HepG2 (cell line): ENCODE data around the gene EMILIN1. TPM values are rescaled to one million over a fixed set of nuclear protein-coding genes. Genes with fewer than 3 reads are reported as not detected.

Source experiments
- ATF3 ChIP-seq: sonication (generic); formaldehyde crosslinking; IDR thresholded peaks from 2 replicates; pipeline ENCODE4 v1.4.0; 2020; ENCODE audit warnings: missing genetic modification reagents
- BATF2 ChIP-seq: sonication (generic); formaldehyde crosslinking; IDR thresholded peaks from 2 replicates; pipeline ENCODE4 v1.8.0; 2022; ENCODE audit warnings: mild to moderate bottlenecking, missing genetic modification reagents, moderate library complexity
- HDAC6 ChIP-seq: fragments of 200-600 bp; sonication (generic); IDR thresholded peaks from 2 replicates; pipeline ENCODE4 v1.7.0; 2017; ENCODE audit warnings: mild to moderate bottlenecking, antibody characterized with exemption, low read length, low read depth
- JDP2 ChIP-seq: sonication (generic); formaldehyde crosslinking; IDR thresholded peaks from 2 replicates; pipeline ENCODE4 v1.8.1; 2022; ENCODE audit warnings: missing genetic modification reagents, borderline replicate concordance
- KLF13 ChIP-seq: sonication (generic); formaldehyde crosslinking; IDR thresholded peaks from 2 replicates; pipeline ENCODE4 v1.4.0; 2020; ENCODE audit warnings: mild to moderate bottlenecking, missing genetic modification reagents
- KLF9 ChIP-seq: IDR thresholded peaks from 2 replicates; pipeline ENCODE4 v1.6.1; 2016; ENCODE audit warnings: low read depth
- MAX ChIP-seq: IDR thresholded peaks from 2 replicates; pipeline ENCODE4 v1.6.1; 2012; ENCODE audit warnings: inconsistent platforms
- RBAK ChIP-seq: sonication (generic); formaldehyde crosslinking; IDR thresholded peaks from 2 replicates; pipeline ENCODE4 v1.5.1; 2020; ENCODE audit warnings: mild to moderate bottlenecking, missing genetic modification reagents
- TAF1 ChIP-seq: sonication (generic); formaldehyde crosslinking; IDR thresholded peaks from 2 replicates; pipeline ENCODE4 v1.4.0; 2020; ENCODE audit warnings: missing genetic modification reagents
- TFAP4 ChIP-seq: sonication (generic); IDR thresholded peaks from 2 replicates; pipeline ENCODE4 v1.6.1; 2016; ENCODE audit warnings: low read depth, borderline replicate concordance
- TSC22D2 ChIP-seq: sonication (generic); formaldehyde crosslinking; IDR thresholded peaks from 2 replicates; pipeline ENCODE4 v1.5.1; 2020; ENCODE audit warnings: missing genetic modification reagents, mild to moderate bottlenecking, borderline replicate concordance
- ZBED4 ChIP-seq: sonication (generic); formaldehyde crosslinking; IDR thresholded peaks from 2 replicates; pipeline ENCODE4 v1.4.0; 2020; ENCODE audit warnings: missing genetic modification reagents, borderline replicate concordance
- ZFP36L1 ChIP-seq: sonication (generic); formaldehyde crosslinking; IDR thresholded peaks from 2 replicates; pipeline ENCODE4 v1.8.0; 2022; ENCODE audit warnings: mild to moderate bottlenecking, missing genetic modification reagents, moderate library complexity
- ZNF136 ChIP-seq: sonication (generic); formaldehyde crosslinking; IDR thresholded peaks from 2 replicates; pipeline ENCODE4 v1.8.1; 2022; ENCODE audit warnings: low read depth, mild to moderate bottlenecking, moderate library complexity, missing genetic modification reagents
- ZNF24 ChIP-seq: fragments of 450-650 bp; IDR thresholded peaks from 2 replicates; pipeline ENCODE4 v1.6.1; 2017; ENCODE audit warnings: antibody characterized with exemption, mild to moderate bottlenecking
- ZNF550 ChIP-seq: sonication (generic); formaldehyde crosslinking; IDR thresholded peaks from 2 replicates; pipeline ENCODE4 v1.4.0; 2020; ENCODE audit warnings: mild to moderate bottlenecking, missing genetic modification reagents, borderline replicate concordance
- ZNF562 ChIP-seq: sonication (generic); formaldehyde crosslinking; IDR thresholded peaks from 2 replicates; pipeline ENCODE4 v1.8.0; 2022; ENCODE audit warnings: missing genetic modification reagents, borderline replicate concordance
- ZNF607 ChIP-seq: sonication (generic); formaldehyde crosslinking; IDR thresholded peaks from 2 replicates; pipeline ENCODE4 v1.5.1; 2020; ENCODE audit warnings: missing genetic modification reagents, mild to moderate bottlenecking, borderline replicate concordance
- ZNF670 ChIP-seq: sonication (generic); formaldehyde crosslinking; IDR thresholded peaks from 2 replicates; pipeline ENCODE4 v1.8.0; 2022; ENCODE audit warnings: mild to moderate bottlenecking, missing genetic modification reagents, borderline replicate concordance
- ZNF775 ChIP-seq: sonication (generic); formaldehyde crosslinking; IDR thresholded peaks from 2 replicates; pipeline ENCODE4 v1.4.0; 2020; ENCODE audit warnings: missing genetic modification reagents, mild to moderate bottlenecking, moderate library complexity, borderline replicate concordance
- ZNF782 ChIP-seq: sonication (generic); formaldehyde crosslinking; IDR thresholded peaks from 2 replicates; pipeline ENCODE4 v1.4.0; 2020; ENCODE audit warnings: missing genetic modification reagents, mild to moderate bottlenecking, borderline replicate concordance
- ZNF816 ChIP-seq: sonication (generic); formaldehyde crosslinking; IDR thresholded peaks from 2 replicates; pipeline ENCODE4 v1.8.0; 2022; ENCODE audit warnings: missing genetic modification reagents, mild to moderate bottlenecking, borderline replicate concordance
- ZNF850 ChIP-seq: sonication (generic); formaldehyde crosslinking; conservative IDR thresholded peaks from 2 replicates; pipeline ENCODE4 v1.9.0; 2021; ENCODE audit warnings: mild to moderate bottlenecking, missing genetic modification reagents
- ZSCAN25 ChIP-seq: sonication (generic); formaldehyde crosslinking; IDR thresholded peaks from 2 replicates; pipeline ENCODE4 v1.8.0; 2022; ENCODE audit warnings: mild to moderate bottlenecking, missing genetic modification reagents
- polyA plus RNA-seq, 8 experiments: library from polyadenylated mRNA; depleted of rRNA in 3 of 8; stranded (reverse) in 7 of 8; unstranded in 1 of 8; fragments of >200 nt; fragmentation: Illumina TruSeq in 4 of 8; extraction: Trizol in 4 of 8; gene quantifications; 2 replicates each; pipeline versions ENCODE4 v1.2.1 to v1.2.3, GENCODE V29; 2011 to 2016; ENCODE audit warnings: low read depth in 4 of 8, missing spikeins in 1 of 8, mixed read lengths in 1 of 8; ENCODE audit not compliant: insufficient read depth in 1 of 8
- total RNA-seq, 5 experiments: library from RNA; depleted of rRNA; stranded (reverse); fragments of >200 nt; fragmentation: Illumina TruSeq; extraction: Trizol; gene quantifications; 2 replicates each; pipeline ENCODE4 v1.2.3, GENCODE V29; 2016; ENCODE audit warnings: low read depth in 1 of 5

EMILIN1 gene
- total and polyA plus RNA-seq, 2 of the 13 experiments (the other 11 are each of a cell fraction or from before 2014, with no cell fraction given) = 8.1 to 9.7 TPM

GRCh38 chr2:27086724-27087593, 8.5 kb downstream of the EMILIN1 start, which contains the start of gene KHK (continued):
- TF ChIP-seq TSC22D2 = no peak
- no peak for TF ChIP-seq ZNF550 (CRISPR knock-in tag)
- no peak for TF ChIP-seq KLF13 (CRISPR knock-in tag)
- peak; percentile 84 for TF ChIP-seq ZSCAN25
- TF ChIP-seq ZNF562 (CRISPR knock-in tag) = no peak
- TF ChIP-seq MAX = peak; percentile 27
- peak; percentile 12; the same call in 1 of the 2 replicates for TF ChIP-seq ZNF607
- no peak for TF ChIP-seq JDP2
- no peak for TF ChIP-seq ZNF775 (CRISPR knock-in tag)
- TF ChIP-seq TAF1 (CRISPR knock-in tag) = peak; percentile 68
- no peak for TF ChIP-seq RBAK (CRISPR knock-in tag)
- no peak for TF ChIP-seq ZNF24
- no peak for TF ChIP-seq ZNF850 (CRISPR knock-in tag)
- no peak for TF ChIP-seq KLF9
- peak; percentile 61; the same call in 1 of the 2 replicates for TF ChIP-seq ZNF816 (CRISPR knock-in tag)
- TF ChIP-seq ZNF782 = peak; percentile 89
- no peak for TF ChIP-seq HDAC6
- peak; percentile 77 for TF ChIP-seq TFAP4
- no peak; the same call in 1 of the 2 replicates for TF ChIP-seq ZNF136 (CRISPR knock-in tag)
- peak; percentile 76 for TF ChIP-seq ZBED4 (CRISPR knock-in tag)
- TF ChIP-seq BATF2 = no peak; the same call in 1 of the 2 replicates
- peak; percentile 5; the same call in 1 of the 2 replicates for TF ChIP-seq ATF3 (CRISPR knock-in tag)
- TF ChIP-seq ZNF670 (CRISPR knock-in tag) = no peak; the same call in 1 of the 2 replicates
- TF ChIP-seq ZFP36L1 = peak; percentile 48; the same call in 1 of the 2 replicates
